Fibroblast of skin of abdomen (primary cell): ENCODE results near the gene ZNF674. TPM values are rescaled to one million over a fixed set of nuclear protein-coding genes. Genes with fewer than 3 reads are reported as not detected.

ENCODE experiments used
- DNase-seq: peaks from one replicate; pipeline ENCODE4 v3.0.0-alpha.2; 2013
- polyA plus RNA-seq, 2 experiments: library from polyadenylated mRNA; unstranded; fragments of 120-200 nt; gene quantifications; one replicate each; pipeline ENCODE4 v1.2.1, GENCODE V29; 2013; ENCODE audit not compliant: insufficient read length in 2 of 2

The ZNF674 gene
- 4.4 TPM for polyA plus RNA-seq (2013, experiment 1 of 2; ENCODE audit: insufficient read length)
- 3.6 TPM for polyA plus RNA-seq (2013, experiment 2 of 2; ENCODE audit: insufficient read length)

DNA sequence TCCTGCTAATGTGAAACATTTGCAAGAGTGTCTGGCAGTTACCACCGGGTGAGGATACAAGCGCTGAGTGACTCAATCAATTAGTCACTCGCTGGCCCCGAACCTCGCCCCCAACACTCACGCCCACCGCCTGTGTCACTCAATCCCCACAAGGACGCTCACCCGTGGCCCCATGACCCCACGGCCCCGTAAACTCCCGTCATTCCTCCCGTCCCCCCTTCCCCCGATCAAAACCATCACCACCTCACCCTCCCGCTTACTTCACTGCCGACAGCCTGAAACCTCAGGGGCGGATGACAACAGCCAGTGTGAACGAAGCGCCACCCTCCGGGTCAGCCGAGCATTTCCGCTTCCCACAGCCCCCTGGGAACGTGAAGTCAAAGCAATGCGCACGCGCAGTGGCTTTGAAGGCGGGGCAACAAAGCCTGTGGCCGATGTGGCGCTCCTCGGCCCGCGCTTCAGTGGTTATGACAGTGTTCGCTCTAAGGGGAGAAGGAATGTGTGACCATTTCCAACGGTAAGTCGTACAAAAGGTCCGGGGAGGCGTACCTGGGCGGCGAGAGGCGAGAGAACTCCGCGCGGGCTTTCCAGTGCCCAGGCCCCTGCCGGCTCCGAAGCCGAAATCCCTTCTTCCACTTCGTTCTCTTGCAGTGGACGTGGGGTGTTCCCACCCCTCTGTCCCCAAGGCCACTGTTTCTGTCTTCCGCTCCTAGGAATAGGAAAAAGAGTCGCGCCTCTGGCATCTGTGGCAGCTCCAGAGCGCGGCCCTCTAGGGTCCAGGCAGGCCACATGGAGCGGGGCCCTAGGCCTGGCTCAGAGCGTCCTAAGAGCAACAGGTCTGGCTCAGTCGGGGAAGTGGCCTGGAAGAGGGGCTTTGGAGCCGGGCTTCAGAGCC is at the start of gene ZNF674:
TSS of gene ZNF674 (minus strand) at position 311 of the 895 bp plus-strand sequence. CDS start 3,334 bp downstream, outside the sequence.
- peak; percentile 91 for DNase-seq

DNA sequence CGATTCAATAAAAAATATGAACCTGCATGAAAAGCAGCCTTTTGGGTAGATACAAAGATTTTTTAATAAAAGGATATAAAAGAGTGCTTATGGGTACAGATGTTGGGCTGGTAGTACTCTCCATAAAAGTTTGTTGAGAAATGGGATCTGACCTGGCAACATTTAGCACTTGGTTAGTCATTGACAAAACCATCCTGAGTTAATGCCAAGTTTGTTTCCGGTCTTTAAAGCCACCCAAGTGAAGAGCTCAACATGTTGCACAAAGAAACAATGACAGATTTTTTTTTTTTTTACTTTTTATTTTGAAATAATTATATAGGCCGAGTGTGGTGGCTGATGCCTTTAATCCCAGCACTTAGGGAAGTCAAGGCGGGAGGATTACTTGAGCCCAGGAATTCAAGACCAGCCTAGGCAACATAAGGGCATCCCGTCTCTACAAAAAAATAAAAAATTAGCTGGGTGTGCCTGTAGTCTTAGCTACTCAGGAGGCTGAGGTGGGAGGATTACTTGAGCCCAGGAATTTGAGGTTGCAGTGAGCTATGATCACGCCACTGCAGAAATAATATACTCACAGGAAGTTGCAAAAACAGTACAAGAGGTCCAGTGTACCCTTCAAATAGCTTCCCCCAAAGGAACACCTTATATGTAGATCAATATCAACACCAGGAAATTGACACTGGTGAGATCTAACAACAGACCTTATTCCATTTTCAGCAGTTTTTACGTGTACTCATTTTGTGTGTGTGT is 44.9 kb upstream of the ZNF674 start:
- DNase-seq, result peak; percentile 54

DNA sequence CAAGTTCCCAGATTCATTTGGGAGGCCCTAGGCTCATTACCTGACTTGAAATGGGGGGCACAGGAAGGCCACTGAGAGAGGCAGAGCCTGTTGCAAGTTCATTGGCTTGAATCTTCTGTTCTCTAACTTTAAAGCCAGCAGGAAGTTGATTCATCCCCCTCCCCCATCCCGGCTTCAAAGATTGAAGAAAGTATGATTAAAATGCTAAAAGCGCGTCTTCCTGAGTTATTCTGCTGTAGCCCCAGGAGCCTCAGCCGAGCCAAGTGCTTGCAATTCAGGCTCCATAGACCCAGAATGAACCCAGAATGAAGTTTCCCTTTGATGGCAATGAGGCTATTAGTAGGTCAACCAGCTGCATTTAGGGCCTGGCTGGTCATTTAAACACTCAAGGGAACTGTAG is 43.0 kb upstream of the ZNF674 start:
- DNase-seq, result peak; percentile 83

DNA sequence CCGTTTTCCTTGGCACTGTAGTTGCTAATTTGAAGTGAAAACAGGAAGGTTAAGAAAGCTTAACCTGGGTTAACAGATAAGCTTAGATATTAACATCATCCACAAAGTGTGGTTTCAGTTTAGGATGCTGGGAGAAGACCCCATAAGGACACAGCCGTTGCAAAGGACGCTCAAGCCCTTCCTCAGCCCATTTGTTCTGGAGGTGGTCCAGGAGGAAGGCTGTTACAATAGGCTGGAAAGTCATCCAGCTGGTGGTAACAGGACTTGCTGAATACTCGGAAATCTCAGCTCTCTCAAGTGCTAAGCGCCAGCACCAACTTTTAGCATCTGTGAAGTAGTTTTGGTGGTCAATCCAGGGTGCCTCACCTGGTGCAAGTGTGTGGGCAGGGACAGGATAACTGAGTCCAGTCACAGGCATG is 42.5 kb upstream of the ZNF674 start:
- DNase-seq, result peak; percentile 22

DNA sequence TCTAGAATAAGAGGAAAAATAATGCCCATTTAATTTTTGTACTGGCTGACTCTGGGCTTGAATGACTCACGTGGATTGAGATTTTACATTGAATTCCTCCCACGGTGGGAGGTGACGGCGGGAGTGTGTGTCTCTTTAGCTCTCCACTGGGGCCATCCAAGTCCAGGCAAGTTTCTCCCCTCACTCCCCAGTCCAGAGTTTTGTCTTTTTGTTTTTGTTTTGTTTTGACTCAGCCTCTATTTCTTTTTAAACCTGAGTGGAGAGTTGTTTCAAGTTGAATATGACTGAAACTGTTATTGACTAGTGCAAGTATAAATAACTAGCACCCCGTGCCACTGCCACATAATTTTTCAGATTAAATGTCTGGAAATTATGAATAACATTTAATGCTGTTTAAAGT is 41.9 kb upstream of the ZNF674 start:
- peak; percentile 58 for DNase-seq

DNA sequence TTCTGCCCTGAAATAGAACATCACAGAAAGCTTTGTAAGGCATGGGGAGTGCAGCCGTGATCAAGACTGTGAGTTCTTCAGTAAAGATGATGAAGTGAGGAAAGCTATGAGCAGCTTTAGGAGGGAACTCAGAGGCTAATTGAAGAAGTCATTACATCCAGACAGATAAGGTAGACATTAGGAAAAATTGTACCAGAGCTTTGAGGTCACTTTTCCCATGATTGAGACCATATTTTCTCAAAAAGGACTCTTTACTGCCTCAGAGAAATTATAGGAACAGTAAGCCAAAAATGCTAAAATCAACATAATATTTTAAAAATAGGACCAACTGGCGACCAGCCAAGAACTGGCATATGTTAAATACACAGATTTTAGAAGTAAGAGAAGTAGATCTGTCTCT is 39.5 kb upstream of the ZNF674 start:
- DNase-seq, result no peak

DNA sequence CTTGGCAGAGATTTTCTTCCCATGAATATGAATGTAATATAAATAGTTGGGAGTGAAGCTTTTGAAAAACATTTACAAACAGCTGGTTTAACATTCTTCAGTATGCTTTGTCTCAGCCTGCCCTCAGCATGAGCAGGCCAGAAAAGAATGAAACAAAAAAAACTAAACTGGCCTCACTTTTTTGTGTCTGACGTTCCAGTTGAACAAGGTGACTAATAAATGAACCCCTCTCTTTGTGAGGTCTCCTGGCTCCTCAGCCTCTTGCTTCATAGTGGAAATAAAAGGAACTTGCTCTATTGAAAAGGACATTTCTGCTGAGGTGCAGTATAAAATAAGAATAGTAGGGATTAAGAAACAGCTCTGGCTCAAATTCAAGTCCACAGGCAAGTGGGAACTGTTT is 37.7 kb upstream of the ZNF674 start:
- DNase-seq, result peak; percentile 91

DNA sequence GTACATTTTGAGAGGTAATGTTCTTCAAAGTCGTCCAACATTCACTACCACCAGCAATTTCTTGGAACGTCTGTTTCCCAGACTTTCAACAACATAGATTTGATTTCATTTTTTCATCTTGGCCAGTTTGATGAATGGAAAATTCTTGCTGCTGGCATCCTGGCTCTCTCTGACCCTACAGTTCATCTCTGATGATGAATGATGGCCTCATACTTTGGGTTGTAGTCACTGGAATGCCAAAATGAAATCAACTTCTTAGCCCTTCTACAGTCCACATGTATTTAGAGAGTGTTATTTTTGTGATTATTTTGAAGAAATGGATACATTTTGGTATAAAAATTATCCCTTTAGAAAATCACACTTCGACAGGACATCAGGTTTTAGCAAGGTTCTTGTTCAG is 37.1 kb upstream of the ZNF674 start:
- peak; percentile 59 for DNase-seq

DNA sequence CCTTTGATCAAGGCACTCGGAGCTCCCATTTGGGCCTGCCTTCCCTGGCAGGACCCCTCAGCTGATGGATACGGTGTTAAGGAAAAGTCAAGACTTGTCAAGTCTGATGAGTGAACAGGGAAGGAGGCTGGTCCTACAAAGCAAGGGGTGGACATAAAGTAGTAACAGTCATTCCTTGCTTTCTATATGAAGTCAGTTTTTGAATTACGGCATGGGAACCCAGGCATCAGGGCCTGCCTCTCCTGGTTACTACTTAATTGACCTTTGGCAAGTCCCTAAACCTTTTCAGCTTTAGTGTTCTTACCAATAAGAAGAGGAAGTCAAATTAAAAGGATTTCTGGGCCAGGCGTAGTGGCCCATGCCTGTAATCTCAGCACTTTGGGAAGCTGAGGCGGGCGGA is 35.4 kb upstream of the ZNF674 start:
- no peak for DNase-seq

DNA sequence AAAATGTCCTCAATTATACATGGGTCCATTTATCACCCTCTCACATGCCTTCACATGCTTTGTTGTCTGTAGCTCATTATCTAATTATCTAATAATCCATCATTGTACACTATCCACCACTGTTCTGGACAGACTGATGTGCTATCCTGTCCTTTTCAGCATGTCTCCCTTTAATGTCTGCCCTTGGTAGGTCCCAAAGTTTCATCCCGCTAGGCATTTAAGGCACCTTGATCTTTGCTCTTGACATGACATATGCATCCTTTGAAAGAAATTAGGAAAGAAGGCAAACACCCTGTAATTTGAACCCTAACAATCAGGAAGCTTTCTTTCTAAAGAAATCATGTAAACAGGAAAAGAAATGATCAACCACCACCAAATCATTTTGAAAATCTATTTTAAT is 34.0 kb upstream of the ZNF674 start:
- DNase-seq, result no peak

DNA sequence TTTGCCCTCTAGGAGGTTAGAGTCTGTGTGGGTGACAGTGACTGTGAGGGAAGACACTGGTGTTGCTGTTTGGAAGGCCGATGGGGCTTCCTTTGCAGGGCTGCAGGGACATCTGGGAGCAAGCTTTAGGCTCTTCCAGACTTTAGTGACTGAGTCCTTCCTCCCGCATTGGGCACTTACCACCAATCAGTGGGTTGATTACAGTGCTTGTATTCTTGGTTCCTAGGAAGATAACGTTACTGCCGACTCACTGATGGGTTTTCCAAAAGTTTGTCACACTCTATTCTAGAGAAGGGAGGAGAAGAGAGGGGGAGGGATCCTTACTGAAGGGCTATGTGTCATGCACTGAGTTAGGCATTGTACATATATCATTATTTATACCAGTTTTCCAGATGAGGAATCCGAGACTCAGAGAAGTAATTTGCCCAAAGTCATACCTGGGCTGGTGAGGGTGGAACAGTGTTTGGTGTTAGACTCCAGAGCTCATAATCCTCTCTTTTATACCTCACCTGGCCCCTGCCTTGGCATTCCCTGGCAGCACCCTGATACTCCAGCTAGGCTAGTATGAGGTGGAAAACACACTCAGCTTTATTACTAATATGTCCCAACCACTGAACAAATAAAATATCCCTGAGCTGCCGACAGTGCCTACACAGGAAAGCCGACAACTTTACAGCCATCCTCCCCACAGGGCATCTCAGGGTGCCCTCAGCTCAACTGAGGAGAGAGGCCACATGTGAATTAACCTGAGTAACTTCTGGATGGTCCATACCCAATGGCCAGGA is 32.2 kb upstream of the ZNF674 start:
- peak; percentile 20 for DNase-seq

DNA sequence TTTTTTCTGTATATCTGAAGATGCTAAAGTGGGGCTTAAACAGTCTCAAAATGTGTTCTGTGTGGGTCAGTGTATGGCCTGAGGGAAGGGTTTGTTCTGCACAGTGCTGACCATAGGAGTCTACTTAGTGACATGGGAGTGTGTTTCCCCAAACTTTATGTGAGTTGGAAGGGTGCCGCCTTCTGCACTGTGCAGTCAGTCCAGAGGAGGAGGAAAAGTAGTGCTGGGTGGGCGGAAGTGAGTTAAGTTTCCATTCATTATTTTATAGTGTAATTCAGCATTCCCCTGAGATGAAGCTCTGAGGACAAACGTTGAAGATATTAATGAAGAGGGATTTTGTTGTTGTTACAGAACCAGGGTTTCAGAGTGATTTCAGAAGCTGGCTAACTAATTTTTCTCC is 31.2 kb upstream of the ZNF674 start:
- no peak for DNase-seq

DNA sequence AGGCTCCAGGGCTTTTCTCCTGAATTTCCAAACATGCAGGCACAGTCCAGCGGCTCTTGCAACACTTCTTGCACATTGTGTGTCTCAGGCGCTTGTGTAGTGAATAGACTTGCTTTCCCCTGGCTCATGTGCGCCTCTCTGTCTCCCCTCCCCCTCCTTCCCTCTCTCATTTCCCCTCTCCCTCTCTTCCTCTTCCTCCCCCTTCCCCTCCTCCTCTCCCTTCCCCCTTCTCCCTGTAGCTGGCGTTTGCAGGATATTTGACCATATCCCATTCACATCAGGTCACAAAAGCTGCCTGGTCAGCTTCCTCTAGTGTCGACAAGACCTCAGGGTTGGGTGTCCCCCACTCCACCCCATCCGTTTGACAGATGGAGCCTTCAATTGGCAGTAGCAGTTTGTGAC is 30.8 kb upstream of the ZNF674 start:
- no peak for DNase-seq

DNA sequence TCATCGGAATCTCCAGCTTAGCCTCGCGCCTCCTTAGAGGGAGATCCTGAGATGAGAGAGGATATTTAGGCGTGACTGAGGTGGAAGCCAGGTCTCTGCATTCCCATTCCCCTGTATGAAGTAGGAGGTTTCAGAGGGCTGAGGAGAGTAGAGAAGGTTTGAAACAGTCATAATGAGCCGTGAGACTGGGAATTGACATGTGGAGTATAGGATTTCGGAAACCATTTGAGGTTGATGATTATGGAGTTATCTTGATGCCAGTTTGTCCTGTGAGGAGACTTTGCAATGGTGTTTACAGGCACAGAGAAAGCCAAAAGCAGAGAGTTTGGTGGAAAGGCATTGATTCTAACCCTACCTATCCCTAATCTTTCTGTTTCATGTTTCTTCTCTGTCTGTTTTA is 30.4 kb upstream of the ZNF674 start:
- no peak for DNase-seq

DNA sequence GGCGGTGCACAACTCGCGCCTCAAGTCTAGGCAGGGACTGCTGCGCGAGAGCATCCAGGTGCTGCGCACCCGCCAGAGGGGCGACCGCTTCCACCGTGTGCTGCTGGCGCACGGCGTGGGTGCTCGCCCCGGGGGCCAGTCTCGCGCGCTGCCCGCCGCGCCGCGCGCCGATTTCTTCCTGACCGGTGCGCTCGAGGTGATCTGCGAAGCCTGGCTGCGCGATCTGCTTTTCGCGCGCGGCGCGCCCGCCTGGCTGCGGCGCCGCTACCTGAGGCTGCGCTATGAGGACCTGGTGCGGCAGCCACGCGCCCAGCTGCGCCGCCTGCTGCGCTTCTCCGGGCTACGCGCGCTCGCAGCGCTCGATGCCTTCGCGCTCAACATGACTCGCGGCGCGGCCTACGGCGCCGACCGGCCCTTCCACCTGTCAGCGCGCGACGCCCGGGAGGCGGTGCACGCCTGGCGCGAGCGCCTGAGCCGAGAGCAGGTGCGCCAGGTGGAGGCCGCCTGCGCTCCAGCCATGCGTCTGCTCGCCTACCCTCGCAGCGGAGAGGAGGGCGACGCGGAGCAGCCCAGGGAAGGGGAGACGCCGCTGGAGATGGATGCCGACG is 29.7 kb upstream of the ZNF674 start:
- DNase-seq, result no peak

DNA sequence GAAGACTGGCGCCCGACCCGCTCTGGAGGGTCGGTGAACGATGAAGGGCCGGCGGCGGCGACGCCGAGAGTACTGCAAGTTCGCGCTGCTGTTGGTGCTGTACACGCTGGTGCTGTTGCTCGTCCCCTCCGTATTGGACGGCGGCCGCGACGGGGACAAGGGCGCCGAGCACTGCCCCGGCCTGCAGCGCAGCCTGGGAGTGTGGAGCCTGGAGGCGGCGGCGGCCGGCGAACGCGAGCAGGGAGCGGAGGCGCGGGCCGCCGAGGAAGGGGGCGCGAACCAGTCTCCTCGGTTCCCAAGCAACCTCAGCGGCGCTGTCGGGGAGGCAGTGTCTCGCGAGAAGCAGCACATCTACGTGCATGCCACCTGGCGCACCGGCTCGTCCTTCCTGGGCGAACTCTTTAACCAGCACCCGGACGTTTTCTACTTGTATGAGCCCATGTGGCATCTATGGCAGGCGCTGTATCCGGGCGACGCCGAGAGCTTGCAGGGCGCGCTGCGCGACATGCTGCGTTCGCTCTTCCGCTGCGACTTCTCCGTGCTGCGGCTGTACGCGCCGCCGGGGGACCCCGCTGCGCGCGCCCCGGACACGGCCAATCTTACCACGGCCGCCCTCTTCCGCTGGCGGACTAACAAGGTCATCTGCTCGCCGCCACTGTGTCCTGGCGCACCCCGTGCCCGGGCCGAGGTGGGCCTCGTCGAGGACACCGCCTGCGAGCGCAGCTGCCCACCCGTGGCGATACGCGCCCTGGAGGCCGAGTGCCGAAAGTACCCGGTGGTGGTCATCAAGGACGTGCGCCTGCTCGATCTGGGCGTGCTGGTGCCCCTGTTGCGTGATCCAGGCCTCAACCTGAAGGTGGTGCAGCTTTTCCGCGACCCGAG is 28.9 kb upstream of the ZNF674 start:
- peak; percentile 55 for DNase-seq

DNA sequence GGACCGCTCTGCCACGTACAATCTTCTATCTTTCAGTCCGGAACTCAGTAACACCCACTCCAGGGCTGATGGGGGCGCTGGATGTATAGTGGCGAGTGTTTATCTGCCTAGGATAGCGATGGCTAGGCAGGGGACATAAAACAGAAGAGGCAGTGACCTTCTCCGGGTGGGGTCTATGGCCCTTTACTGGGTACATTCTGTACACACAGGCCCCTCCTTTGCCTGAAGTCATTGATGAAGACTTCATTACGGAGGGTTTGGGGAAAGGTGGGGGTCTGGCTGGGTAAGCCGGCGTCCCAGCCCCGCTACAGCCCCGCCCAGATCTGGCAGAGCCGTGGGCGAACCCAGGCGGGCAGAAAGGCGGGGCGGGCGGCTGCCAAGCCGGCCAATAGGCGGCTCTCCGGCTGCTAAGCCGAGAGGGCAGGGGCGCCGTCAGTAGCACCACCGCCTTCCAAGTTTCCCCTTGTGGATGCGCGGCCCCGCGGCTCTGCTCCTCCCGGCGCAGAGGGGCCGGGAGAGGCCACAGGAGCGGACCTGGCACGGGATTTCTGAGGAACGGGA is 28.2 kb upstream of the ZNF674 start, which contains the start of gene CHST7:
TSS of gene CHST7 (plus strand) at position 435 of the 561 bp plus-strand sequence. CDS start 167 bp downstream, outside the sequence.
- peak; percentile 56 for DNase-seq

DNA sequence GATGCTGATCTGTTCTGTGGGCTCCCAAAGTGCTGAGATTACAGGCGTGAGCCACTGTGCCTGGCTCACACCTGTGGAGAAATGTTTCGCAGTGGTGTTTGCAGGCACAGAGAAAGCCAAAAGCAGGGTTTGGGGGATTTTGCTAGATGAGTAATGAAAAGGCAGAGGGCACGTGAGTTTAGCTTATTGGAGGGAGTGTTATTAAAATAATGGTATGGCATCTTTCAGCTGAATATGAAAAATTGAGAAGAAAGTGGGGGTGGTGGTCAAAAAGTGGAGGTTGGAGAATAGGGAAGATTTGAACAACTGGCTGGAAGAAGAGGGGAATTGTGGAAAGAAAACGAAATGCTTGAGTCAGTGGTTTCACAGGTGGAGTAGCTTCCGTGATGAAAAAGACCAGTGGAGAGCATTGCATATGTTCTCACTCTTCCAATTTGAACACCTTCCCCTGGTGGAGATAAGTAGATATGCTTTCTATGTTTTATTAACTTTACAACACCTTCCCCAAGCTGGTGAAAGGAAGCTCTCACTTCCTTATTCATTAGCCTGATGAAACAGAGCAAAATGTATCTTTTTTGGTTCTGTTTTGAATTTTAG is 27.2 kb upstream of the ZNF674 start:
- no peak for DNase-seq

DNA sequence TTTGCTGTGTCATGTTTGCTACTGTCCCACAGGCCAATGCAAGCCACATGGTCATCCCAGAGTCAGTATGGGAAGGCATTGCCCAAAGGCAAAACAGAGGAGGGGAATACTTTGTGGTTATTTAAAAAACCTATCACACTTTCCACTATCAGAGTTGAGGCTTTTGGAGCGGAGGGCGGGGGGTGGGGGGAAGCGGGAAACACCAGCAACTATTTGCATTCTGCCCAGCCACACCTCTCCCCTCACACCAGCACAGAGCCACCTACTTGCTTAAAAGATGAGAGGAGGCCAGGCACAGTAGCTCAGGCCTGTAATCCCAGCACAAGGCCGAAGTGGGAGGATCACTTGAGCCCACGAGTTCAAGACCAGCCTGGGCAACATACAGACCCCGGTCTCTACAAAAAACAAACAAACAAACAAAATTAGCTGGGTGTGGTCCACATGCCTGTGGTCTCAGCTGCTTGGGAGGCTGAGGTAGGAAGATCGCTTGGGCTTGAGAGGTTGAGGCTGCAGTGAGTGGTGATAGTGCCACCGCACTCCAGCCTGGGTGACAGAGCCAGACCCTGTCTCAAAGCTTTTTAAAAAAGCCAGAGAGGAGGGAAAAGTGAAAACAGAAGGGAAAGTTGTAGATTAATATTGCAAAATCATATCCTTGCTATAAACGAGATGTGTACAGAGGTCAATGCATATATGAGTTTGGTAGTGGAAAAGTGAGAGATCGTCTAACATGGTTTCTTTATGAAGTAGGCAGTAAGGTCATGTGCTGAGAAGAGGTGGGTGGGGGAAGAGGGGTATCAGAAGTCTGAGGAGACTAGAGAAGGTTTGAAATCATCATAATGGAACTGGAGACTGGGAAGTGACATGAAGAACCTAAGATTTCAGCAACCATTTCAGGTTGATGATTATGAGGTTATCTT is 26.5 kb upstream of the ZNF674 start:
- DNase-seq, result no peak
